ENCODE results near the gene IRF4.

IRF4 gene

DNA sequence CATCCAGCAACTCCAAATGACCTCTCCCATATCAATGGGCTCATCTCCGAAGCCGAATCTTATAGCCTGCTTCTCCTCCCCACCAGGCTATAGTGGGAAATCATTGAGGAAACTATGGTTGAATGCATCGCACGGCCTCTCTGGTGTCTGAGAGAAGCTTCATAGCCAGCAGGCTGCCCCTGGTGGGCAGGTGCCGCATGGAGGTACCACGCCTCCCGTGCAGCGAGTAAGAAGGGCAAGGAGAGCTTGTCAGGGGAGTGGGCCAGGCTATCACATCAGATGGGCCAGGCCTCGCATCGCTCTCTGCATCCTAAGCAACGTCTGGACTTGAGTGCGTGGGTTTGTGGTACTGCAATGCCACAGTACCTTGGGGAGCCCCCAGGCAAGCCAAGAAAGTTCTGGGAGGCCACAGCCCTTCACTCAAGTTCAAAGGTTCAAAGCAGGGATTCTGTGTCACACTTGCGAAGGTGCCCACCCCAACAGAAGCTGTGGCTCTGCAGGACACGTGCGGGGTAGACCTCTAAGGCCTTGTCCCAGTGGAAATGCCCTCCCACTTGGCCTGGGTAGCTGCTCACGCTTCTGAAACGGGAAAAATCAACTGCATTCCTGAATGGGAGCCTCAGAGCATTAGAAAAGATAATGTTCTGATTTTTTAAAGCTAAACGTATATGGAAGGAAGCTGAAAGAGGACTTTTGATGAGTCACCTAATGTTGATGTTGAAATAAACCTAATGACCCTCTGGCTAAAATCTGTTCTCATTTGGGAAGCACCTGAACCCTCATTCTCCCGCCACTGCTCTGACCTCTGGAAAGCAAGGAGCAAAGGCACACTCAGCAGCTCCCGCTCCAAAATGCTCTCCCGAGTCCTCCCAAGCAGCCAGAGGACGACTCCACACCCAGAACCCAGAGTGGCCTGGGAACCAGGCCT lies 8.4 kb upstream of the IRF4 start:
- DNase-seq, result no peak

DNA sequence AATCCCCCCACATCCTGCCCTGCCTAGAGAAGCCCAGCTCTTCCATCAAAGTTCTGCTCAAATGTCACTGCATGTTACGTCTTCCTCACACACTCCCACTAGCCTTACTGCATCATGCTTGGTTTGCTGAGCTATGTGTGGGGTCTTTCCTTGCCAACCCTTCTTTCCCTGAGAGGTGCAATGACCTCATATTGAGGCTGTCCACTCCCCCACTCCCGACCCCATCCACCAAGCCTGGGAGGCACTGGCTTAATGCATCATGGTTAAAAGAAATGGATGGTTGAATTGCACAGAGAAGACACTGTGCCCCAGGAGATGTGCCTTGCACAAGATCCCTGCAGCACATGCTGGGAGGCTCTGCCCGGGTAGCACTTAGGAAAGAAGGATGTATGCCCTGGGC lies 7.7 kb upstream of the IRF4 start:
- DNase-seq, result no peak

DNA sequence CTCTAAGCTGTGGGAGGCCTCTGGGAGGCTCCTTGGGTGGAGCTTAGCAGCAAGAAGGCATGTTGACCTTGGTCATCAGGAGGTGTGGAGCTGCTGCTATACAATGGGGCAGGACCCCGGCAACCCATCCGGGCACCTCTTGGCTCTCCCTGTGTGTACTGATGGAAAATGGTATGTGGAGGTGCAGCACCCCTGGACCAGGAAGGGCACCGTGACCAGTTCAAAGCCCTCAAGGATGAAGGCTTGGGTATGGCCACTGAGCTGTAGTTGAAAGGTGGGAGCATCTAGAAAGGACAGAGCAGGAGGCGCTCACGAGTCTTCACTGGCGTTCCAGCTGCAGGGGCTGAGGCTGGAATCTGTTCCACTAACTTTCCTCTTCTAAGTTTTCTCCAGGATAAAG lies 6.7 kb upstream of the IRF4 start:
- DNase-seq, result no peak

GRCh38 chr6:385614-386013 lies 5.9 kb upstream of the IRF4 start:
- no peak for DNase-seq

DNA sequence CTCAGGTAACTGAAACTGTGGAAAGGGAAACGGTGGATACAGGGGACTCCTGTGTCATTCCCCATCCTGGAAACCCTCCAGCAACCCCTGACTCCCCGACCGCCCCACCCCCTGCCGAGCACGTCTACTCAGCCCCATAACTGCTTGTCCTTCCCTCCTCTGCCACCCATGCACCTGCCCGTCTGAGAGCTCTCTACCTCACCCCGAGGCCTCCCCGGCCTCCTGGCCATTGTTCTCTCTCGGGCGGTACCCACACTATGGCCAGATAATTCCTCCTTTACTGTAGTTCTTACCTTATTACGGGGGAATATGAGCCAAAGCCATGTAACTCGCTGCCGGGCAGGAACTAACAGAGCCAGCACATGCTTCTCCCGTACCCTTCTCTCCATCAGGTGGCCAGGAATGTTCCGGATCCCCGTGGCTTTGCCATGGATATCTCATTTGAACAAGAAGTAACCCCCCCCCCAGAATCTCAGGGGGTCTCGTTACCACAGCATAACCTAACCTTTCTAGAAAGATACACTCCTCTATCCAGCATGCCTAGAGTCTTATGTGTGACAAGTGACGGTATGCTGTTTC lies 4.8 kb upstream of the IRF4 start:
- no peak for DNase-seq

- DNase-seq, result no peak
Observed at GRCh38 chr6:387293-387741, 4.2 kb upstream of the IRF4 start.

DNA sequence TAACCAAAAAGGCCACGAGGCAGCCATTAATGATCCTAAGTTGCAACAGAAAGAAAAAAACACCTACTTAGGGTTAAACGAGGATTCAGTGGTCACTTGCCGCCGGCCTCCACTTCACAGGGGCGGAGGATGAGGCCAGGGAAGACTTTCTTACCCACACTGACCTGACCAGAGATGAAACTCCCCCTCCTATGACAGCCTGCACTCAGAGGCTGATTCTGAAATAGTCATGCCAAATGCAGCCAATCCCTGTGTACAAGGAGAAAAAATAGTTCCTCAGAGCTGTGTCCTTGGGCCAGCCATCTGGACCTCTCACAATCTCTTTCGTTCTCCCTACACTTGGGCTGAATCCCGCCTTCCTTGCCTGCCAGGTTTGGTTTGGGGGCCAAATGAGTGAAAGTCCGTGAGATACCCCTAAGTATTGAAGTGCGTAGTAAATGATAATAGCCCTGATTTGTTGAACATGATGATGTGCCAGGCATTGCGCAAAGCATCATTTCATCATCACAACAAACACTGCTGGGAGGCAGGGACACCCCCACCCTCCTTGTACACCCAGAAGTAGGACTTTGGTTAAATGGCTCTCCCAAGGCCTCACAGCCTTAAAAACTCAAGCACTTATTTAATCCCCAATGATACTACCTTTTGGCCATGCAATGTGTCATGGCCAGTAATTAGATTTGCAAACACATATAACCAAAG lies 3.2 kb upstream of the IRF4 start:
- no peak for DNase-seq

DNA sequence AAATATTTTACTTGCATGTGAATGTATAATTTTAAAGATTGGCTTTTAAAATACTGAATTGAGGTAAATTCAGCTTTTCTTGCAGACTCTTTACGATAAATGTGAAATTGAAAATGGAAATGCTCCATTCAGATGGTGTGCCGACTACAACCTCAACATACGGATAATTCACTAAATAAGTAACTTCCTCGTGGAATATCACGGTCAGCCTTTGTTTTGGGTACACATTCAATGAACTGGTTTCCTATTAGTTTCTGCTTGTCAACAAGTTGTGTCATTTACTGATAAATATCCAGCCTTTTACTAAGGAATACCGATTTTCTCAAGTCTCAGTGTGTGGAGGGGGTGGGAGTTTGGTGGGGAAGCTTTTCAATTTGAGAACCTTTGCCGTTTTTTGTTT lies 2.4 kb upstream of the IRF4 start:
- DNase-seq, result no peak

- no peak for DNase-seq
Observed at GRCh38 chr6:389622-390021, 1.9 kb upstream of the IRF4 start.

GRCh38 chr6:390914-391558 lies 516 bp upstream of the IRF4 start:
- no peak for DNase-seq

DNA sequence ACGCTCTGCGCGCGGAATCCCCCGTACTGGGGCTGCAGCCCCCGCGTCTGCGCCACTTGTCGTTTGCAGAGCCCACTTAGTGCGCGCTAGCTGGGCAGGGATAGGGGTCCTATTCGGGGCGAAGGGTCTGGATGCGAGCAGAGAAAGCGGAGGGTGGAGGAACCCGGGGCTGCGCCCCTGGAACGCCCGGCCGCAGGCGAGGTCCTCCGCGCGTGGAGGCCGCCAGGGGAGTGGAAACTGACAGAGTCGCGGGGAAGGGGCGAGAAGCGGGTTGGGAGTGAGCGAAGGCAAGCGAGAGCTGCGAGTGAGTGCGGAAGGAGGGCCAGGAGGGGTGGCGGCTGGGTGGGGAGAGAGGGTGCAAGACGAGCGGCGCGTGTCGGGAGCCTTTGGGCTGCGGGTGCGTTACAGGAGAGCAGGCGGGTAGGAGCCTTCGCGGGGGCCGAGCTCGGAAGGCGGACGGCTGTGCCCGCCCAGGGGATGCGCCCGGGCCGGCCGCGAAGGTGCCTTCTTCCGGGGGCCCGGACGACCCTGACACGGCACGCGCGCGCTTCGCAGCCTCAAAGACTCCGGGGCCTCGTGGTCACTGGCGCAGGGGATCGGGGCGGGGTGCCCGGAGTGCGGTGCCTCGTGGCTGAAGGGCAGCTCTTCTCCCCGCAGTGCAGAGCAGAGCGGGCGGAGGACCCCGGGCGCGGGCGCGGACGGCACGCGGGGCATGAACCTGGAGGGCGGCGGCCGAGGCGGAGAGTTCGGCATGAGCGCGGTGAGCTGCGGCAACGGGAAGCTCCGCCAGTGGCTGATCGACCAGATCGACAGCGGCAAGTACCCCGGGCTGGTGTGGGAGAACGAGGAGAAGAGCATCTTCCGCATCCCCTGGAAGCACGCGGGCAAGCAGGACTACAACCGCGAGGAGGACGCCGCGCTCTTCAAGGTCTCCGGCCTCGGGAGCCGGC lies 1.2 kb downstream of the IRF4 start:
- no peak for DNase-seq

- no peak for DNase-seq
Observed at GRCh38 chr6:393391-394221, 2.1 kb downstream of the IRF4 start.

- no peak for DNase-seq
Observed at GRCh38 chr6:394641-395289, 3.2 kb downstream of the IRF4 start.

- DNase-seq, result no peak
Observed at GRCh38 chr6:395432-396125, 4.0 kb downstream of the IRF4 start.

DNA sequence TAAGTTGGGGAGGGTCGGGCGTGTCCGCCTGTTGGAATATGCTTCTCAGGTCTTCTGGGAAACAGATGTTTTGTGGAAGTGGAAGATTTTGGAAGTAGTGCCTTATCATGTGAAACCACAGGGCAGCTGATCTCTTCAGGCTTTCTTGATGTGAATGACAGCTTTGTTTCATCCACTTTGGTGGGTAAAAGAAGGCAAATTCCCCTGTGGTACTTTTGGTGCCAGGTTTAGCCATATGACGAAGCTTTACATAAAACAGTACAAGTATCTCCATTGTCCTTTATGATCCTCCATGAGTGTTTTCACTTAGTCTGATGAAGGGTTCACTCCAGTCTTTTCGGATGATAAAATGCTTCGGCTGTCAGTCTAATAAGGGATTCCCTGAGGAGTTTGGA lies 4.6 kb downstream of the IRF4 start:
- no peak for DNase-seq

GRCh38 chr6:397056-397455 lies 5.5 kb downstream of the IRF4 start:
- no peak for DNase-seq

DNA sequence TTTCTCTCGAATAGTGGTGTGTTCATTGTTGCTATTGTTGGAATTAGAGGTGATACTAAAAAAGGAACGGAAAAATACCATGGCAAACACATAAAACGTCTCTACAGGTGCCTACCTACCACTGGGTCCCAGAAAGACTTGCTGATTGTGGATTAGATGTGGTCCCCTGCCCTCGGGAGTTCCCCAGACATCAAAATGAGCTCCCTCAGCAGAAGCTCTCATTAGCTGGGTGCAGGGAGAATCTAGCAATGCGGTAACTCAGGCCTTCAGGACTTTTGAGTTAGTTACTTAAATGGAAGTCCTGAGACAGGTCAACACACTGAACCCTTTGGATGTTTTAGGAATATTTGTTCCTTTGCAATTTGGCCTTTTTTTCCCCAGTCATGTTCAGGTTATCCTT lies 6.1 kb downstream of the IRF4 start:
- DNase-seq, result no peak

GRCh38 chr6:398065-398464 lies 6.5 kb downstream of the IRF4 start:
- DNase-seq, result no peak

- DNase-seq, result no peak
Observed at GRCh38 chr6:398558-399078, 7.1 kb downstream of the IRF4 start.
